Suppressor macrophage treated with lipopolysaccharide for 1 hour (primary cell): ENCODE results near the gene TRHDE.

ENCODE experiments used
- DNase-seq, 3 donors: peaks; one replicate each; pipeline ENCODE4 v3.0.0-alpha.2; 2020 to 2022

The TRHDE gene

GRCh38 chr12:72272091-72272661, at the start of gene TRHDE:
TSS of gene TRHDE (plus strand) at chr12:72272370. CDS start at chr12:72272644, 274 bp downstream.
- DNase-seq, result peak; percentile 35 to 58 (median 38)

GRCh38 chr12:72226510-72226909, 45.7 kb upstream of the TRHDE start:
- no peak for DNase-seq

- no peak for DNase-seq
Measured at GRCh38 chr12:72228424-72228823, 43.7 kb upstream of the TRHDE start.

GRCh38 chr12:72230589-72230988, 41.6 kb upstream of the TRHDE start:
- DNase-seq, result no peak

GRCh38 chr12:72234886-72235285, 37.3 kb upstream of the TRHDE start:
- no peak for DNase-seq

- no peak for DNase-seq
Measured at GRCh38 chr12:72236071-72236705, 36.0 kb upstream of the TRHDE start.

GRCh38 chr12:72241552-72241951, 30.6 kb upstream of the TRHDE start:
- DNase-seq, result no peak

GRCh38 chr12:72242946-72243345, 29.2 kb upstream of the TRHDE start:
- DNase-seq, result no peak

- no peak for DNase-seq
Measured at GRCh38 chr12:72246370-72246769, 25.8 kb upstream of the TRHDE start.

GRCh38 chr12:72250346-72250745, 21.8 kb upstream of the TRHDE start:
- no peak for DNase-seq

- no peak for DNase-seq
Measured at GRCh38 chr12:72256725-72257124, 15.4 kb upstream of the TRHDE start.

- no peak for DNase-seq
Measured at GRCh38 chr12:72261885-72262284, 10.3 kb upstream of the TRHDE start.

- DNase-seq, result peak in 2 of 3 donors; percentile 13 to 29
Measured at GRCh38 chr12:72264548-72265175, 7.5 kb upstream of the TRHDE start.

GRCh38 chr12:72267974-72268373, 4.2 kb upstream of the TRHDE start:
- DNase-seq, result no peak

- DNase-seq, result no peak
Measured at GRCh38 chr12:72268386-72268785, 3.8 kb upstream of the TRHDE start.

GRCh38 chr12:72269491-72269890, 2.7 kb upstream of the TRHDE start:
- DNase-seq, result no peak

- DNase-seq, result no peak
Measured at GRCh38 chr12:72270246-72270645, 1.9 kb upstream of the TRHDE start.

- DNase-seq, result no peak
Measured at GRCh38 chr12:72270961-72271360, 1.2 kb upstream of the TRHDE start.

- DNase-seq, result no peak
Measured at GRCh38 chr12:72271451-72272090, 599 bp upstream of the TRHDE start.

- DNase-seq, result peak in 1 of 3 donors; percentile 6
Measured at GRCh38 chr12:72272731-72273498, 745 bp downstream of the TRHDE start.

- DNase-seq, result no peak
Measured at GRCh38 chr12:72273499-72273837, 1.3 kb downstream of the TRHDE start.

- no peak for DNase-seq
Measured at GRCh38 chr12:72273851-72274351, 1.7 kb downstream of the TRHDE start.

GRCh38 chr12:72274931-72275330, 2.8 kb downstream of the TRHDE start:
- peak; percentile 21 to 68 (median 50) for DNase-seq
